Right atrium auricular region (tissue), 2 donors: ENCODE measurements around the gene CD72. TPM values are rescaled to one million over a fixed set of nuclear protein-coding genes. Genes with fewer than 3 reads are reported as not detected.

Experiments
- DNase-seq: peaks from one replicate; pipeline ENCODE4 v3.0.0-alpha.2; 2019; ENCODE audit warnings: low spot score
- H3K27ac ChIP-seq, 2 donors: fragments of 200-600 bp; sonication (generic); 1 replicate in 1 of 2; 2 replicates in 1 of 2; pipeline ENCODE4 v1.5.1; 2016 to 2019
- H3K27me3 ChIP-seq, 2 donors: fragments of 200-600 bp; sonication (generic); one replicate each; pipeline versions ENCODE4 v1.5.1 to v1.6.0; 2017 to 2019
- H3K36me3 ChIP-seq: fragments of 200-600 bp; sonication (generic); one replicate; pipeline ENCODE4 v1.5.1; 2016
- H3K4me1 ChIP-seq, 2 donors: fragments of 200-600 bp; sonication (generic); one replicate each; pipeline versions ENCODE4 v1.5.1 to v1.6.0; 2017 to 2019
- H3K4me3 ChIP-seq, 2 donors: fragments of 200-600 bp; sonication (generic); 1 replicate in 1 of 2; 2 replicates in 1 of 2; pipeline ENCODE4 v1.5.1; 2017 to 2019; ENCODE audit warnings: mild to moderate bottlenecking in 1 of 2, moderate library complexity in 1 of 2
- H3K9me3 ChIP-seq, 2 donors: fragments of 200-600 bp; sonication (generic); one replicate each; pipeline ENCODE4 v1.5.1; 2019
- total RNA-seq, 2 donors: library from RNA; depleted of rRNA; stranded (reverse); fragments of >200 nt; gene quantifications; one replicate each; pipeline ENCODE4 v1.1.0, GENCODE V29; 2016
- TF ChIP-seq, protein P1 (sequence below), 2 donors: fragments of 200-600 bp; sonication (generic); IDR thresholded peaks; one replicate each; pipeline ENCODE4 v1.5.1; 2019; ENCODE audit warnings: antibody characterized with exemption in 2 of 2

The CD72 gene
- total RNA-seq, 2 donors from 2014 or later, result 0.79 to 1.3 TPM

DNA sequence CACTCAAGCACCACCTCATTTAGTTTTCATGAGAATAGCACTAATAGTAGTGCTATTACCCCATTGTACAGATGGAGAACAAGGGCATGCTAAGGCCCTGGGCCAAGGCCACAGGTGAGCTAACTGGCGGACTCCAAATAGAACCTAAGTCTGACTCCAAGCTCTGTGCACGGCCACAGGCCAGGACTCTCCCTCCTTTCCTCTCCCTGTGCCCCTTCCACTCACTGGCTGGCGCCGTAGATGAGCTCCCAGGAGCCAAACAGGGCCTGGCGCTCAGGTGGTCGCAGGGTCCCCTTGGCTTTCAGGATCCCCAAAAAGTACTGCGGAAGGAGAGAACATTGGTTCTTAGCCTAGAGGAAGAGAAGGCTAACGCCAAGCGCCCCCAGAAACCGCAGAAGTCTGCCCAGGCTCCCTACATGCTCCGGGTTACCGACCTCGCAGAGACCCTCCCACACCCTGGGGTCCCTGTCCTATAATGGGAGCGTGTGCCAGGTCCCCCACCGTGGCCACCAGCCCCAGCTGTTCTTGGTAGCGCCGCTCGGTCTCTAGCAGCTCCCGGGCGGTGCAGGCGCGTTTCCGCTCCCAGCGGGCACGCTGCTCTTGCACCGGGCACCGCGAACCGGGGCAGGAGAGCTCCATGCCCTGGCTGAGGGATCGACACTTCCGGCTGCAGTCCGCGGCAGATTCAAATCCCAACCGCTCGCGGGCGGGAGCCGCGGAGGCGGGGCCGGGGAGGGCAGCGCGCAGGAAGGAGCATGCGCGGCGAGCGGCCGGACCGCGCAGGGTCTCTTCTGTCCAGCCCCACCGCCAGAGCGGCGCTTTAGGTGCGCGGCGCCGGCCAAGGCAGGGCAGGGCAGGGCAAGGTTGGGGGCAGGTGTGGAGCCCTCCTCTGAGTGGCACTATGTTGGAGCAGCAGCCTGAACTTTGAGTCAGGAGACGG lies 46.6 kb upstream of the CD72 start, which contains the start of gene ARHGEF39:
Gene ARHGEF39, minus strand, starts transcription at position 665 of the 940 bp plus-strand sequence. Its CDS starts 26 bp downstream, at position 639.
- Histone ChIP-seq H3K9me3 (no peaks in the 10 kb centered on the region), H3K4me1 (peaks cover 0 to 34% of the 10 kb centered on the region in 2 donors)

GRCh38 chr9:35662437-35662836 lies 44.2 kb upstream of the CD72 start:
- Histone ChIP-seq H3K36me3 (peaks cover 15% of the 10 kb centered on the region), H3K27ac (peak overlapping the region; percentile 97 to 98), H3K27me3 (no peaks in the 10 kb centered on the region), H3K9me3 (no peaks in the 10 kb centered on the region), H3K4me3 (no peak overlapping the region), H3K4me1 (peaks cover 0 to 46% of the 10 kb centered on the region in 2 donors)
- no peak for DNase-seq
- TF ChIP-seq, protein P1, sequence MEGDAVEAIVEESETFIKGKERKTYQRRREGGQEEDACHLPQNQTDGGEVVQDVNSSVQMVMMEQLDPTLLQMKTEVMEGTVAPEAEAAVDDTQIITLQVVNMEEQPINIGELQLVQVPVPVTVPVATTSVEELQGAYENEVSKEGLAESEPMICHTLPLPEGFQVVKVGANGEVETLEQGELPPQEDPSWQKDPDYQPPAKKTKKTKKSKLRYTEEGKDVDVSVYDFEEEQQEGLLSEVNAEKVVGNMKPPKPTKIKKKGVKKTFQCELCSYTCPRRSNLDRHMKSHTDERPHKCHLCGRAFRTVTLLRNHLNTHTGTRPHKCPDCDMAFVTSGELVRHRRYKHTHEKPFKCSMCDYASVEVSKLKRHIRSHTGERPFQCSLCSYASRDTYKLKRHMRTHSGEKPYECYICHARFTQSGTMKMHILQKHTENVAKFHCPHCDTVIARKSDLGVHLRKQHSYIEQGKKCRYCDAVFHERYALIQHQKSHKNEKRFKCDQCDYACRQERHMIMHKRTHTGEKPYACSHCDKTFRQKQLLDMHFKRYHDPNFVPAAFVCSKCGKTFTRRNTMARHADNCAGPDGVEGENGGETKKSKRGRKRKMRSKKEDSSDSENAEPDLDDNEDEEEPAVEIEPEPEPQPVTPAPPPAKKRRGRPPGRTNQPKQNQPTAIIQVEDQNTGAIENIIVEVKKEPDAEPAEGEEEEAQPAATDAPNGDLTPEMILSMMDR (IDR thresholded peaks at IDR 0.05), result no peak

More for the DNA sequence above, 46.6 kb upstream of the CD72 start, which contains the start of gene ARHGEF39:
- H3K27me3 ChIP-seq, result no peaks in the 10 kb centered on the region
- DNase-seq, result no peak
- TF ChIP-seq, protein P1 (IDR thresholded peaks at IDR 0.05), result peak in 1 of 2 donors; percentile 44
- H3K27ac ChIP-seq, result peak within 1 kb of the TSS; percentile 50 to 68
- H3K36me3 ChIP-seq, result peaks cover 13% of the 10 kb centered on the region
- H3K4me3 ChIP-seq, result peak within 1 kb of the TSS; percentile 19 to 58

DNA sequence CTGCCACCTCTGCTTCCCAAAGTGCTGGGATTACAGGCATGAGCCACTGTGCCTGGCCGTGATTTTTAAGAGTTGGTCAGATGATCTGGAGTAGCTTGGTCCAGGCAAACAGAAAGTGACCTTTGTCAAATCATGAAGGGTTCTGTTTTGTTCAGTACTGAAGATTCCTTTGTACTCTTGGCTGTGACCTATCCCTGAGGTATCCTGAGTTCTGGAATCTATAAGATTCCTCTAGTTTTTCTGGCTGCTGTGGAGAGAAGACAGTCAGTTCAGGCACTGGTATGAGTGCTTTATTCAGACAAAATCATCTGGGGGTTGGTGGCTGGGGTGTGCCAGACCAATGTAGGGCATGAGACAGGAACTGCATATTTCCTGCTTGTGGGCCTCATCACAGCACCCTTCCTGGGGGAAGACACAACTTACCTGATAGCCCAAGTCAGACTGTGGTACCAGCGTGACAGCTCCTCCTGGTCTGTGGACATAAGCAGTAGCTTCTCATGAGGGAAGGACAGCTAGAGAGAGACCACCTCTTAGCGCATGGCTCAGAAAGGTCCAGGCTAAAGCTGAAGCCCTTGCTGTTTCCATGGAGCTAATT lies 43.6 kb upstream of the CD72 start:
- no peak overlapping the region for H3K4me3 ChIP-seq
- peak overlapping the region; percentile 97 to 98 for H3K27ac ChIP-seq
- peaks cover 0 to 52% of the 10 kb centered on the region in 2 donors for H3K4me1 ChIP-seq

GRCh38 chr9:35660966-35661415 lies 42.8 kb upstream of the CD72 start:
- H3K36me3 ChIP-seq, result peaks cover 15% of the 10 kb centered on the region
- peaks cover 0 to 54% of the 10 kb centered on the region in 2 donors for H3K4me1 ChIP-seq
- no peaks in the 10 kb centered on the region for H3K9me3 ChIP-seq
- H3K27me3 ChIP-seq, result no peaks in the 10 kb centered on the region
- H3K4me3 ChIP-seq, result no peak overlapping the region
- DNase-seq, result no peak
- TF ChIP-seq, protein P1 (IDR thresholded peaks at IDR 0.05), result peak in 1 of 2 donors; percentile 73
- peak overlapping the region; percentile 97 to 98 for H3K27ac ChIP-seq

More for the DNA sequence above, 43.6 kb upstream of the CD72 start:
- Histone ChIP-seq H3K27me3 (no peaks in the 10 kb centered on the region), H3K36me3 (peaks cover 15% of the 10 kb centered on the region), H3K9me3 (no peaks in the 10 kb centered on the region)
- TF ChIP-seq, protein P1 (IDR thresholded peaks at IDR 0.05), result no peak
- no peak for DNase-seq

- Histone ChIP-seq H3K9me3 (no peaks in the 10 kb centered on the region), H3K27ac (peak overlapping the region; percentile 97 to 98), H3K4me1 (peaks cover 0 to 42% of the 10 kb centered on the region in 2 donors), H3K36me3 (peaks cover 15% of the 10 kb centered on the region), H3K27me3 (no peaks in the 10 kb centered on the region), H3K4me3 (peak overlapping the region; percentile 85 to 89)
- TF ChIP-seq, protein P1 (IDR thresholded peaks at IDR 0.05), result no peak
- no peak for DNase-seq
Observed at GRCh38 chr9:35659340-35659739, 41.1 kb upstream of the CD72 start.
